Thymus (tissue), 11 donors: Measurements from ENCODE around the gene SMIM24. TPM values are rescaled to one million over a fixed set of nuclear protein-coding genes. Genes with fewer than 3 reads are reported as not detected.

Source experiments
- DNase-seq, 9 donors: peaks; one replicate each; pipeline ENCODE4 v3.0.0-alpha.2; 2013; ENCODE audit warnings: low spot score in 9 of 9, low read depth in 6 of 9, missing footprints in 1 of 9
- H3K27ac ChIP-seq, 2 donors: one replicate each; pipeline ENCODE4 v1.5.1; 2013; ENCODE audit warnings: control low read depth in 1 of 2, low read depth in 1 of 2, low read length in 1 of 2, mild to moderate bottlenecking in 1 of 2, moderate library complexity in 1 of 2
- H3K27me3 ChIP-seq, 2 donors: one replicate each; pipeline ENCODE4 v1.5.1; 2013; ENCODE audit warnings: low read length in 1 of 2; ENCODE audit not compliant: control insufficient read depth in 2 of 2, insufficient read depth in 1 of 2
- H3K36me3 ChIP-seq, 2 donors: one replicate each; pipeline ENCODE4 v1.5.1; 2013; ENCODE audit warnings: low read length in 1 of 2, mild to moderate bottlenecking in 1 of 2, moderate library complexity in 1 of 2; ENCODE audit not compliant: control insufficient read depth in 2 of 2, insufficient read depth in 2 of 2
- H3K4me1 ChIP-seq, 2 donors: one replicate each; pipeline ENCODE4 v1.5.1; 2013; ENCODE audit warnings: low read length in 2 of 2; ENCODE audit not compliant: control insufficient read depth in 2 of 2, insufficient read depth in 2 of 2
- H3K4me3 ChIP-seq, 2 donors: one replicate each; pipeline ENCODE4 v1.5.1; 2013; ENCODE audit warnings: low read length in 2 of 2, control low read depth in 1 of 2, mild to moderate bottlenecking in 1 of 2
- H3K9me3 ChIP-seq, 2 donors: one replicate each; pipeline ENCODE4 v1.5.1; 2013; ENCODE audit warnings: low read length in 1 of 2, mild to moderate bottlenecking in 1 of 2; ENCODE audit not compliant: control insufficient read depth in 2 of 2, insufficient read depth in 1 of 2
- whole genome bisulfite sequencing: extraction: QIAGEN DNeasy Blood & Tissue Kit; methylation state at CpG from one replicate; pipeline ENCODE4 v1.1.7; 2013; 5-methylcytosine and 5-hydroxymethylcytosine counted together
- polyA plus RNA-seq: library from polyadenylated mRNA; stranded (reverse); fragments of 200-250 nt; gene quantifications from one replicate; pipeline ENCODE4 v1.2.3, GENCODE V29; 2013
- total RNA-seq: library from RNA; stranded (reverse); fragments of 120-200 nt; gene quantifications from one replicate; pipeline ENCODE4 v1.2.4, GENCODE V29; 2013
- donor health status: healthy.

The SMIM24 gene
- total and polyA plus RNA-seq, 2 donors = 38.6 to 74.7 TPM

- DNase-seq = no peak
- peaks cover 0 to 10% of the 10 kb centered on the region in 2 donors for H3K36me3 ChIP-seq
- no peak overlapping the region for H3K27ac ChIP-seq
- H3K9me3 ChIP-seq = peaks cover 2 to 12% of the 10 kb centered on the region in 2 donors
- no peak overlapping the region for H3K4me3 ChIP-seq
- peaks cover 0 to 12% of the 10 kb centered on the region in 2 donors for H3K4me1 ChIP-seq
- 92% methylated on average over 57 of the region's 57 CpGs for WGBS
- H3K27me3 ChIP-seq = peaks cover 0 to 49% of the 10 kb centered on the region in 2 donors
These were observed 16.4 kb downstream of the SMIM24 start for GRCh38 chr19:3463714-3464586.

- Histone ChIP-seq H3K4me3 (no peak overlapping the region), H3K36me3 (peaks cover 0 to 10% of the 10 kb centered on the region in 2 donors), H3K4me1 (peaks cover 0 to 17% of the 10 kb centered on the region in 2 donors), H3K9me3 (peaks cover 2 to 10% of the 10 kb centered on the region in 2 donors), H3K27ac (no peak overlapping the region), H3K27me3 (peaks cover 0 to 57% of the 10 kb centered on the region in 2 donors)
- DNase-seq = no peak
- WGBS = 95% methylated on average over 58 of the region's 58 CpGs
These were observed 17.2 kb downstream of the SMIM24 start for GRCh38 chr19:3462991-3463713.

- no peaks in the 10 kb centered on the region for H3K9me3 ChIP-seq
- WGBS = 97% methylated on average over 15 of the region's 15 CpGs
- no peak overlapping the region for H3K4me3 ChIP-seq
- peaks cover 0 to 19% of the 10 kb centered on the region in 2 donors for H3K36me3 ChIP-seq
- peaks cover 0 to 55% of the 10 kb centered on the region in 2 donors for H3K27me3 ChIP-seq
- H3K4me1 ChIP-seq = peaks cover 0 to 17% of the 10 kb centered on the region in 2 donors
- DNase-seq = no peak
- H3K27ac ChIP-seq = no peak overlapping the region
These were observed 20.3 kb downstream of the SMIM24 start for GRCh38 chr19:3459965-3460582.

- peak in 2 of 9 donors; percentile 12 to 18 for DNase-seq
- Histone ChIP-seq H3K4me3 (no peak overlapping the region), H3K9me3 (no peaks in the 10 kb centered on the region), H3K27ac (no peak overlapping the region), H3K27me3 (peaks cover 0 to 47% of the 10 kb centered on the region in 2 donors), H3K4me1 (peaks cover 0 to 17% of the 10 kb centered on the region in 2 donors), H3K36me3 (peaks cover 0 to 26% of the 10 kb centered on the region in 2 donors)
- 86% methylated on average over 26 of the region's 26 CpGs for WGBS
These were observed 21.0 kb downstream of the SMIM24 start for GRCh38 chr19:3459089-3459881.

- Histone ChIP-seq H3K4me1 (peaks cover 0 to 13% of the 10 kb centered on the region in 2 donors), H3K27me3 (peaks cover 0 to 39% of the 10 kb centered on the region in 2 donors), H3K27ac (peak overlapping the region in 1 of 2 donors; percentile 30), H3K4me3 (no peak overlapping the region), H3K36me3 (peaks cover 0 to 27% of the 10 kb centered on the region in 2 donors), H3K9me3 (no peaks in the 10 kb centered on the region)
- WGBS = 90% methylated on average over 19 of the region's 19 CpGs
- no peak for DNase-seq
These were observed 21.9 kb downstream of the SMIM24 start for GRCh38 chr19:3458229-3459088.

- peaks cover 0 to 31% of the 10 kb centered on the region in 2 donors for H3K27me3 ChIP-seq
These were observed 22.6 kb downstream of the SMIM24 start for GRCh38 chr19:3457528-3458228.

GRCh38 chr19:3456925-3457527 is 23.3 kb downstream of the SMIM24 start:
- 96% methylated on average over 18 of the region's 18 CpGs for WGBS
- Histone ChIP-seq H3K9me3 (no peaks in the 10 kb centered on the region), H3K4me3 (no peak overlapping the region), H3K27me3 (peaks cover 0 to 28% of the 10 kb centered on the region in 2 donors), H3K27ac (no peak overlapping the region), H3K36me3 (peaks cover 7 to 38% of the 10 kb centered on the region in 2 donors), H3K4me1 (peaks cover 0 to 13% of the 10 kb centered on the region in 2 donors)
- no peak for DNase-seq

More at GRCh38 chr19:3457528-3458228, 22.6 kb downstream of the SMIM24 start:
- 94% methylated on average over 22 of the region's 22 CpGs for WGBS
- Histone ChIP-seq H3K4me1 (peaks cover 0 to 13% of the 10 kb centered on the region in 2 donors), H3K27ac (no peak overlapping the region), H3K36me3 (peaks cover 1 to 31% of the 10 kb centered on the region in 2 donors), H3K9me3 (no peaks in the 10 kb centered on the region), H3K4me3 (no peak overlapping the region)
- DNase-seq = no peak
